HG03558 (cell line): ENCODE results near the gene TCEAL5.
A peak's percentile ranks its signal among the peaks of the same experiment; 100 is the strongest.
"Not testable (repeated sequence)": the region's sequence is repeated elsewhere in the genome, so short reads cannot be mapped to it uniquely, and the experiment has no call there.

Experiments
- ATAC-seq: cut with Tn5 transposase; IDR thresholded peaks from one replicate; pipeline ENCODE4 v1.9.1; 2021; ENCODE audit warnings: moderate number of reproducible peaks; ENCODE audit not compliant: unreplicated experiment; ENCODE audit errors: extremely low read depth

TCEAL5 gene

DNA sequence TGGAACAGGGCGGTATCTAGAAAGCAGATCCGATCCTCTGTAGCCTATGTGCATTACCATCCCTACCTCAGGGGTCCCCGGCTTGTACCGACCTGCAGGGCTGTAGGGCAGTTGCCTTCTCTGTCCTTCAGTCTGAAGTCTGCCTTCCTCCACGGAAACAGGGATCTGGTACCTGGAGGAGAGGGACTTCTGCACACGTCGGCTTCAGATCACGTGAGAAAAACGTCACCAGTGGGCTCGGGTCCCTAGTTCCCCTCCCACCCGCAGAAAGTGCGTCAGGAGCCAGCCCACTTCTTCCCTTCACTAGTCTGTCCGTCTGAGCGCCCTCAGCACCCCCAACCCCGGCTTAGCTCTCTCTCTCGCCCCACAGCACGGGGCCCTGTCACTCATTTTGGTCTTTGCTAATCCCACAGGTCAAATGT is at the start of gene TCEAL5:
Gene TCEAL5, minus strand, starts transcription at position 170 of the 422 bp plus-strand sequence. CDS start 2,187 bp downstream, outside the sequence.
- no peak for ATAC-seq

DNA sequence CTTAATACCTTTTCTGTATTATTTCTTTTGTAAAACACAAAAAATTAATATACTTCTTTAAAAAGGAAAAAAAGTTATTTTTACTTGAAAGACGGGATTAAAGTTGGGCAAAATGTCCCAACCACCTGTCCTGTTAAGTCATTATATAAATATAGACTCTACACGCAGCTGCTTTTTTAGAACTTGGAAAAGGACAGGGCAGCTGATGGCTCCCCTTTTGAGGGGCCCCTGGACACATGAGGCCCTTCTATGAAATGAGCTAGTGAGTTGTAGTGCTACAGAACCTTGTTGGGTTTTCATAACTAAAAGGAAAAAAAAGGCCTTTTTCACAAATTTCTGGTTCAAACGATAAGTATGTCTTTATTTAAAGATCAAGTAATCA is 34.8 kb upstream of the TCEAL5 start:
- ATAC-seq, result no peak

DNA sequence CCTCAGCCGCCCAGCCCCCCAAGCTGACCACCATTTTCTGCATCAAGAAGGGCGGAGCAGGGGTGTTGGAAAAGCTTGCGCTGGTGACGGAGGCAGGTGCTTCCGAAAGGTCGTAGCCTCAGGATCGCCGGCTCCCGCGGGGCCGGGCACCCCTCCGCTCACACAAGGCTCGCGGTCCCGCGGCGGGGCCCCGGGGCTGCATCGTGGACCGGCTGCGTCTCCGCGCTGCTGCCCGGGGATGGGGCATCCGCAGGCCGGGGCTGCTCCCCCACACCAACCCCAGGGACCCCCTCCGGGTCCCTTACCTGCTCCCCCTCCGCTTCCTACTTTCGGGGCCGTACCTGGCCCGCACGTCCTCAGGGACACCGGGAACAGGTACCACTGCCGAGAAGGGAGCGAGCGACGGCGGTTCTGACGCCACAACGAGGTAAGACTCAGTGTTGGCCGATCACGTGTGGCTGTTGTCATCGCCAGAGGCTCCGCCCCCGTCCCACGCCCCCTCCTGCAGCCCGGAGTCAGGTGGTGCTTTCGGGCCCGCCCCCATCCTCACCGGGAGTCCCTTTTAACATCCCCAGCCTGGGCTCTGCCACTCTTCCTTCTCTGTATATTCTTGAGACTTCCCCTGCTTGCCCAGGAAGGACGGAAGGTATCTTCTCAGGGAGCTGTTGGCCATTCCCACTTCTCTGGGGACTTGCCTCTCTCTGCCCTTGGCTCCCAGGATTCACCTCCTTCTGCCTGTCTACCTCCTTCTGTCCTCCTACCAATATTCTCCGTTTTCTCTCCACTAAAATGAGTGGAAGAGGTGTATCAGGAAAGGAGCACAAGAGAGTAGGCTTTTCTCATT is 34.2 kb upstream of the TCEAL5 start, which contains the start of gene BEX2:
Gene BEX2, minus strand, starts transcription at position 436 of the 844 bp plus-strand sequence. CDS start 1,014 bp downstream, outside the sequence.
- no peak for ATAC-seq

DNA sequence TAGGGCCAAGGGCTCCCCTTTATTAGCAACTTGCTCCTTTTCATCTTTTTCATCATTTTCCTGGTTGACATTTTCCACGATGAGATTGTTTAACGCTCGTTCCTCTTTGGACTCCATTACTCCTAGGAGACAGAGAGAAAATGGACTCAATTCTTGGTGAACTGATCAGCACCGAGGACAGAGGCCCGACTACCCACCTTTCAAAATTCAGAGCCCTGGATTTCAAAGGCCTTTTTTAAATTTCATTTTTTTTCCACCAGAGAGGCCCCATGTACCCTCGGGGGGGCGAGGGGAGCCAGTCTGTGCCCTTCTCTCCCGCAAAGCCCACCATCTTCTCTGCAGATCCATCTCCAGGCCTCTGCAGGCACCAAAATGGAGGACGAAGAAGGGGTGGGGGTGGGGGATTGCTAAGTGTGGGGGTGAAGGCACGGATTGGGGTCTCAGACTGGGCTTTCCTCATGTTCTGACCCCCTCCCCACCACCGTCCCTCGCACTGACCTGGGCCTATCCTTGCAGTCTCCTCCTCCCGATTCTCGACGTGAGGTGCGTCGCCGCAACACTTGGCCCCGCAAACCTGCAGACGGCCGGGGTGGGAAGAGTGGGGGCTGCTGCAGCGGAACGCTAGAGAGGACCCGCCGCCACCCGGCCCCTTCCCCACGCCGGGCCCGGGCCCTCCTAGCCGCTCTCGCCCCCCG is 33.5 kb upstream of the TCEAL5 start:
- no peak for ATAC-seq

DNA sequence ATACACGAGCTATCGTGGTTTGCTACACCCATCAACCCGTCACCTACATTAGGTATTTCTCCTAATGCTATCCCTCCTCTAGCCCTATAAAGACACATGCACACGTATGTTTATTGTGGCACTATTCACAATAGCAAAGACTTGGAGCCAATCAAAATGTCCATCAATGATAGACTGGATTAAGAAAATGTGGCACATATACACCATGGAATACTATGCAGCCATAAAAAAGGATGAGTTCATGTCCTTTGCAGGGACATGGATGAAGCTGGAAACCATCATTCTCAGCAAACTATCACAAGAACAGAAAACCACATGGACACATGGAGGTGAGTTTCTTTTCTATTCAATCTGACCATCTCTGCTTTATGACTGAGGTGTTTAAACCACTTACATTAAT is 29.1 kb upstream of the TCEAL5 start:
- ATAC-seq, result not testable (repeated sequence)

DNA sequence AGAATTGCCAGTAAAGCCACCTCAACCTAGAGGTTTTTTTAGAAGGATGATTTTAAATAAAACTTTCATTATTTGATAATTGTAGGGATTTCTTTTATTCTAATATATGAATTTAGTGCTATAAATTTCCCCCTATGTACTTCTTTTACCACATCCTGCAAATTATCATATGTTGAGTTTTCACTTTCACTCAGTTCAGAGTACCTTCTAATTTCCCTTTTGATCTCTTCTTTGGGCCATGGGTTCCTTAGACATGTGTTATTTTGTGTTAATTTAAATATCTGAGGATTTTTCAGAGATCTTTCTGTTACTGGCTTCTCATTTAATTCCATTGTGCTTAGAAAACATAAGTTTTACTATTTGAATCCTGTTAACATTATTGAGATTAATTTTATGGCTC is 28.2 kb upstream of the TCEAL5 start:
- ATAC-seq, result no peak

GRCh38 chrX:103293118-103293517 is 16.6 kb upstream of the TCEAL5 start:
- no peak for ATAC-seq

DNA sequence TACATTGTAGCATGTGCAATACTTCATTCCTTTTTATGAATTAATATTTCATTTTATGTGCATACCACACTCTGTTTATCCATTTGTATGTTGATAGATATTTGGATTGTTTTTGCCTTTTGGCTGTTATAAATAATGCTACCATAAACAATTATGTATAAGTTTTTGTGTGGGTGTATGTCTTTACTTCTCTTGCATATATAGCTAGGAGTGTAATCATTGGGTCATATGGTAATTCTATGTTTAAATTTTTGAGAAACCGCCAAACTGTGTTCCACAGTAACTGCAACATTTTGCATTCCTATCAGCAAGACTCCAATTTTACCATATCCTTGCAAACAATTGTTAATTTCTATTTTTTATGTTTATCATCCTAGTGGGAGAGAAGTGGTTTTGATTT is 3.1 kb upstream of the TCEAL5 start:
- ATAC-seq, result no peak

GRCh38 chrX:103275947-103276567 is 493 bp downstream of the TCEAL5 start:
- ATAC-seq, result no peak

DNA sequence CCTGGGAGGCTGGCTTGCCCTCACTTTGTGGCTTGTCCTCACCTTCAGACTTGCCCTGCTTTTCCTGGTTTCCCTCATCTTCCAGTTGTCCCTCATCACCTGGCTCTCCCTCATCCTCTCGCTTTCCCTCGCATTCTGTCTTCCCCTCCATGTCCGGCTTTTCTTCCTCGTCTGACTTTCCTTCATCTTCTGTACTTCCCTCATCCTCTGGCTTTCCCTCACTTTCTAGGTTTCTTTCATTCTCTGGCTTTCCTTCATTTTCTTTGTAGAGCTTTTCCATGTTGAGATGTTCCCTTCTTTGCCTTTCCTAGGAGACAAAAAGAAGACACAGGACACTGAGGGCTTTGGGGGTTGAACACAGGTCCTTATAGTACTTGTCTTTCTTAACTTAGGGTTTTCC is 2.3 kb downstream of the TCEAL5 start:
- ATAC-seq, result no peak

DNA sequence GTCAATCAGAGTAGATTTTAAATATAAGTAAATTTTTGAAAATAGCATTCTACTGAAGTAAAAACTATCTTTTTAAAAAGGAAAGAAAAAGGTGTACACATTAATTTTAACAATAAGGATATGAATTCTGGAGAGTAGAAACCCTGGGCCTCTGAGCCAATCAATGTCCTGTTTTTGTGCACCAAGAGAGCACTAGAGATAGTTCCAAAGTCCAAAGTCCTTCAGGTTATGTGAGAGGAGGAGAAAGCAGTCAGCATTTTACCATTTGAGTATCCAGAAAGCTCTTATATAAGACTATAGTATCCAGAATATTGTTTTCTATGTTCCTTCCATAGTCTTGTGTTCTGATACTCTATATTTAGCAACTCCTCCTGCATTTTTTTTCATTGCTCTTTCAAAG is 18.3 kb downstream of the TCEAL5 start:
- ATAC-seq, result no peak

GRCh38 chrX:103256651-103257050 is 19.9 kb downstream of the TCEAL5 start:
- ATAC-seq, result no peak

- peak; percentile 77 for ATAC-seq
These were observed 21.5 kb downstream of the TCEAL5 start, which contains the start of gene TCEAL8 for GRCh38 chrX:103254921-103255493. TSS of gene TCEAL8 (minus strand) at chrX:103255155. CDS start at chrX:103253979, 1,176 bp downstream.

DNA sequence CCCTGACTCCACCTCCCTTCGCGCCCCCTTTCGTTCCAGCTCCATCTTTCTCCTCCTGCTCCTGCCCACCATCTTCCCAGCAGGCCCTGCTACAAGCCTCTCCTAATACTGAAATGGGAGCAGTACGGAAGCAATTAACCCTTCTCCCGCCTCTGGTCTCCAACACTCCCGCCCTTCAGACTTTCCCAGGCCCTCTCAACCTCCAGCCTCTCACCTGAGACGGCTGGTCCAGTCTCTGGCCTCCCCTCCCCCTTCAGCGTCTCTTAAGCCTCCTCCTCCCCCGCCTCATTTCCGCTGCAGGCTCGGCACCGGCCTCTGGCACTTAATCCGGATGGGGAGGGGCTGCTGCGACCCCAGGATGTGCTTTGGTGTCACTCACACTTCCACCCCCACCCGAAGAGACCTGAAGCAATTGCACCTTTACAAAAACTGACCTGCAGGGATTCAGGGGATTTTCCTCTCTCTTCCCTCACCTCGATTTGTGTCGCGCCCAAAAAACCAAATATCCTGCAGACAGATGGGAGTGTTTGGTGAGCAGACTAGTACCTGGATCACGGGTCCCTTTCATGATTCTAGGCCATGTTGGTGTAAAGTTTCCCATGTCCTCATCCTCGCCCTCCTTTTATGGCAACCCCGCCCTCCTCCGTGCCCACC is 22.3 kb downstream of the TCEAL5 start:
- no peak for ATAC-seq

DNA sequence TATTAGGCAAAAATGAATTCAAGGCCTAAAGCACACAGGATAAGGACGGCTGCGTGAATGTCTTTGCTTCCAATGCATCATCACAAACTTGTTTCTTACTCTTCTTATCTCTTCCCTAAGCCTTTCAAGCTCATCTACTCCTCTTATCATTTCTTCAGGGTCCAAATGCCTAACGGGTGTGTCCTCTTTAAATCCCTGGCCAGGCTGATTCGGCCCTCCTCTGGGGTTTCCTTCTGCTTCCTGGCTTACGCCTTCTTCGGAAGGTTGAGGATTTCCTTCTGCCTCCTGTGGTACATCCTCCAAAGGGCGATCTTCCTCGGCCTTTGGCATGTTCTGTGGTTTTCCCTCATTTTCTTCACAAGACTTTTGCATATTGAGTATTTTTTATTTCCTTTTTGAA is 22.9 kb downstream of the TCEAL5 start:
- ATAC-seq, result no peak

DNA sequence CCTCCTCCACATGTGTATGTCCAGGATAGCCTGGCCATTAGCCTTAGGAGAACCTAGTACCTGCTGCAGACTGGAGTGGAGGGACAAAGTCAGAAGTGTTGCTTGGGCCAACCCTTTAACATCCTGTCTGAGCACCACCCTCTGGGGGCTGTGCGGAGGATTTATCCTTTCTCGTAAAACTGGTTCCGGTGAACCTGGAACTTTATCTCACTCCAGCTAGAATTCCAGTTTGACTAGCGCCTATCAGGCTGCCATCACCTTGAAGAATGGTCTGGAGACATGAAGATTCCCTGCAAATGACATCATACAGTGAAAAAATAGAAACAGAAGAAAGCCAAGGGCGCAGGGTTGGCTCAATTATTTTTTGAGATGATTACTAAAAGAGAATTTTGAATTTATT is 25.6 kb downstream of the TCEAL5 start:
- ATAC-seq, result no peak

DNA sequence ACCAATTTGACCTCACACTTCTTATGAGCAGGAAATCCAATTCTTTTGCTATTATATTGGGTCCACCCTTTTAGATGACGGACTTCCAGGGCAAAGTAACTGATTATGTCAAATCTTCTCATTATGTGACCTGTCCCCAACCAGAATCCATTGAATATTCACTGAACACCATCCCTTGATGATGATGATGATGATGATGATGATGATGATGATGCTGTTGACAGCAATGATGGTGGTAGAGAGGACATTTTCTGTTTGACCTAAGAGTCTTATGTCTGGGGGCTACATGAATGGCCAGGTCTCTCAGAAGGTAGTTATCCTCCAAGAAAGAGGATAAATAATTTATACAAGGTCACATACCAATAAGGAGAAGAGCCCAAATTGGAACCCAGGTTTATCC is 26.7 kb downstream of the TCEAL5 start:
- no peak for ATAC-seq

DNA sequence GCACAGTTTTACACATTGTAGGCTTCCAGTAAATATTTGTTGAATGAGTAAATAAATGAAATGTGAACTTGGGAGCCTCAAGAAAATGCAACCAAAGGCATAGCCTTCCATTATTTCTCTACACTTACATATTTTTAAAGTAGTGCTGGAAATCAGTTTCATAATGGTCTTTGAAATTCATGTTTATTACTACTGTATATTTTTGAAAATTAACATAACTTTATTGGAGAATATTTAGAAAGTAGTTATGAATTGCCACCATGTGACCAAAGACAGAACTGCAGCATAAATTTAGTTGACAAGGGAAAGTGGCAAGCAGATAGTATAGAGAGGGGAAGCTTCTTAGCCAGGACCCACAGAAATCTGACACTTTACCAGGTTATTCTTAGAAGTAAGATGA is 28.0 kb downstream of the TCEAL5 start:
- no peak for ATAC-seq

- ATAC-seq, result no peak
These were observed 36.4 kb downstream of the TCEAL5 start for GRCh38 chrX:103240155-103240554.

GRCh38 chrX:103236296-103236695 is 40.3 kb downstream of the TCEAL5 start:
- ATAC-seq, result no peak
